LHCN-M2 (cell line): Measurements from ENCODE around the gene PLA2G2D. TPM values are rescaled to one million over a fixed set of nuclear protein-coding genes. Genes with fewer than 3 reads are reported as not detected.

Source experiments
- DNase-seq: peaks from one replicate; pipeline ENCODE4 v3.0.0-alpha.2; 2012; ENCODE audit warnings: low read depth
- polyA plus RNA-seq: library from polyadenylated mRNA; unstranded; fragments of >200 nt; gene quantifications from one replicate; pipeline ENCODE4 v1.2.1, GENCODE V29; 2012; ENCODE audit warnings: missing spikeins
- total RNA-seq: library from RNA; depleted of rRNA; stranded (reverse); fragments of >200 nt; gene quantifications from 2 replicates; pipeline ENCODE4 v1.2.3, GENCODE V29; 2014; rRNA removed

PLA2G2D gene
- total RNA-seq: not detected in 2 replicates
- not detected for polyA plus RNA-seq

- DNase-seq: no peak
These were observed at the start of gene PLA2G2D for GRCh38 chr1:20119347-20119746. TSS of gene PLA2G2D (minus strand) at chr1:20119536. CDS start at chr1:20119498, 38 bp downstream.

GRCh38 chr1:20168564-20169491 lies 49.5 kb upstream of the PLA2G2D start:
- DNase-seq: no peak

GRCh38 chr1:20167126-20167525 lies 47.8 kb upstream of the PLA2G2D start:
- no peak for DNase-seq

DNA sequence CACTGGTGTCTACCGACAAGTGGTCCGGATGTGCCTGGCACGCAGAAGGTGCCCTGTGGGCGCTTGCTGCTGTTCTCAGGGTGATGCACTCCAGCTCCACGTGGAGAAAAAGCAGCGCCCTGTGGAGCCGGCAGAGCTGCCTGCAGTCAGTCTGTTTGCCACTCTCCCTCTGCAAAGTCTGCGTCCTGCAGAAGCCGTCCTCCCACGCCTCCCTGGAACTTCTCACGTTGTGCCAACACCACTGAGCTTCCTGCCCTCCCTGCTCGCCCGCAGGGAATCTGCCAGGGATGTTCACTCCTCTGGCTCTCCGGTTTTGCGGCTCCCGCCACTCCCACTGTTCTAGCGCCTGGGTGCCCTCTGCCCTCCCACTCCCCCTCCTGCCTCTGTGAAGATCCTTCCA lies 46.7 kb upstream of the PLA2G2D start:
- DNase-seq: no peak

GRCh38 chr1:20165522-20165951 lies 46.2 kb upstream of the PLA2G2D start:
- DNase-seq: peak; percentile 15

DNA sequence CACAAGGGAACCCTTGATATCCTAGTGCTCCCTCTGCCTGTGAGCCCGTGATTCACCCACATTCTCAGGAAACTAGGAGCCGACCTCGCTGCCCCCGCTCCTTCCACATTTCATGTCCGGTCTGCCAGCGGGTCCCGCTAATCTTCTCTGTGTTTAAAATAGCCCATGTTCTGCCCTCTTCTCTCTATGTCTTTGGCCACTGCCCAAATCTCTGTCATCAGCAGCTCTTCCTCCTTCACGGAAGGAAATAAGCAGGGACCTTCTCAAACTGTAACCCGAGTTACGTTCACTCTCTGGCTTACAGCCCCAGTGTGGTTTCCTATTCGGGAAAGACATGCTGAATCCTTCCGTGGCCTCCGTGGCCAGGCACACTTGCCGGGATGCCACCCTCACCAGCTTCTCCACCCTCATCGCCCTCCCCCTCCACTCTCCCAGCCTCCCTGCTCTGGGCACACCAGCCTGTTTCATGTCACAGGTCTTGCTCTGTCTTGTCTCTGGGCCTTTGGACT lies 45.4 kb upstream of the PLA2G2D start:
- peak; percentile 4 for DNase-seq

GRCh38 chr1:20160034-20160433 lies 40.7 kb upstream of the PLA2G2D start:
- DNase-seq: no peak

GRCh38 chr1:20158358-20159070 lies 39.2 kb upstream of the PLA2G2D start:
- no peak for DNase-seq

GRCh38 chr1:20154301-20154831 lies 35.0 kb upstream of the PLA2G2D start:
- no peak for DNase-seq

- no peak for DNase-seq
These were observed 33.7 kb upstream of the PLA2G2D start for GRCh38 chr1:20153000-20153418.

DNA sequence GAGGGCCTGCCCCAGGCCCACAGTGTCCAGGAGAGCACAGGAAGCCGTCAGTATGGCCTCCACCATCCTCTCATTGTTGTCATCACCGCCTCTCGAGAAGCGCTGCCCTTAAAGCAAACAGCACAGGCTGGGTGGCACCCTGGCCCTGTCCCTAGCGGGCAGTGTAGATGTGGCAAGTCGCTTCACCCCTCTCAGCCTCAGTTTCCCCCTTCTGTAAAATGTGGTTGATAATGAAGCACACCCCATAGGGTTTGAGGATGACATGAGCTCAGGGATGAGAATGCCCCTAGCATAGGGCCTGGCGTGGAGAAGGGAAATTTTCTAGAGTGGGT lies 33.2 kb upstream of the PLA2G2D start:
- no peak for DNase-seq

DNA sequence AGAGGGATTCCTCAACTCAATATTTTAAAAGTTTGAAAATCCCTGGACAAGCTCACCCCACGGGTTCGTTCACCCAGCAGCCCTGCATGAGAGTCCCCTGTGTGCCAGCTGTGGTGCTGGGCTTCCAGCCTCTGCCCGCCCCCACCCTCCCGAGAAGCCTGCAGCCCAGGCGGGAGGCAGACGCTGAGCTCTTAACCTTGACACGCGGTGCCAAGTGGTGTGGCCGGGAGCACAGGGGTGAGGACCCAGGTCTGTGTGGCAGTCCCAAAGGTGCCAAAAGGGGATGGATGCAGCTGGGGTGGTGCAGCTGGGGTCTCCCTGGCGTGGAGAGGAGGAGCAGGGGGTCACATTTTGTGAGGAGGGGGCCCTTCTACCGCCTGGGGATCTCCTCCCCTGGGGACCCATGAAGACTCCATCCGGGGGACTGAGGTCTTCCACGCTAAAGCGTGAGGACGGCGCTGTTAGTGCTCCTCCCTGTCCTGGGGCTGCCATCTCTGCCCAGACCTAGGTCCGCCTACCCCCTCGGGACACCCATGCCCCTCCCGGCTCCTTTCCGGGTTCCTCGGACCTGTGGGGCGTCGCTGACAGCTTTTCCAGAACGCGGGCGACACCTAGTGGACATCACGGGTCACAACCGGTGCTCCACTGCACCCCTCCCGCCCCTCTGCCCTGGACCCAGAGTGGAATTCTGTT lies 32.7 kb upstream of the PLA2G2D start:
- peak; percentile 70 for DNase-seq

GRCh38 chr1:20150969-20151368 lies 31.6 kb upstream of the PLA2G2D start:
- no peak for DNase-seq

GRCh38 chr1:20150326-20150705 lies 31.0 kb upstream of the PLA2G2D start:
- no peak for DNase-seq

DNA sequence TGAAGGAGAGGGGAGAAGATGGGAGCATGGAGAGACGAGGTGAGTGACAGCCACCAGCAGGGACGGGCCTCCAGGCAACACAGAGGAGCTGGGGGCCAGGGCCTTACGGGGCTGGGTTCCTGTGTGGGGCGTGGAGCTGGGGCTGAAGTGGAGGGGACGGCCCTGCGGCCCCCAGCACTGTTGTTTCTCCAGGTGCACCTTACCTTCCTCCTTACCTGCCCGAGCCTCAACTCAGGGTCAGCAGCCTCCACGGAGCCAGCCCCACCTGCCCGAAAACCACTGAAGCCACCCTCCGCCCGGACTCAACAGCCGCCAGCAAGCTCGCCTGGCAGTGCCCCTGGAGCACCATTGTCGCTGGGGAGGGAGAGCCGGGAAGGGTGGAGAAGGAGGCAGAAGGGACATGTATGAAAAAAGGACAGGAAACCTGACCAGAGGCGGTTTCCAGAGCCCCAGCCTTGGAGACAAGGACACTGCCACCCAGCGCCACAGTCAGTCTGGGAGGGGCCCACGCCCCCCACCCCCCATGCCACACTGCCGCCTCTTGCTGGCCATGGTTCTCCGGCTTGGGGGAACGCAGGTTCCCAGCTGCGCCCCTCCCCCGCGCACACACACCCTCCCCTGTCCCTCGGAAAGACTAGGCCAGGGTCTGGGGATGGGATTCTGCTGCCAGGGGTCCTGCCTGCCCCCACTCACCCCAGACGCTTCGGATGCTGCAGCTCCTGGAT lies 30.4 kb upstream of the PLA2G2D start:
- DNase-seq: no peak

DNA sequence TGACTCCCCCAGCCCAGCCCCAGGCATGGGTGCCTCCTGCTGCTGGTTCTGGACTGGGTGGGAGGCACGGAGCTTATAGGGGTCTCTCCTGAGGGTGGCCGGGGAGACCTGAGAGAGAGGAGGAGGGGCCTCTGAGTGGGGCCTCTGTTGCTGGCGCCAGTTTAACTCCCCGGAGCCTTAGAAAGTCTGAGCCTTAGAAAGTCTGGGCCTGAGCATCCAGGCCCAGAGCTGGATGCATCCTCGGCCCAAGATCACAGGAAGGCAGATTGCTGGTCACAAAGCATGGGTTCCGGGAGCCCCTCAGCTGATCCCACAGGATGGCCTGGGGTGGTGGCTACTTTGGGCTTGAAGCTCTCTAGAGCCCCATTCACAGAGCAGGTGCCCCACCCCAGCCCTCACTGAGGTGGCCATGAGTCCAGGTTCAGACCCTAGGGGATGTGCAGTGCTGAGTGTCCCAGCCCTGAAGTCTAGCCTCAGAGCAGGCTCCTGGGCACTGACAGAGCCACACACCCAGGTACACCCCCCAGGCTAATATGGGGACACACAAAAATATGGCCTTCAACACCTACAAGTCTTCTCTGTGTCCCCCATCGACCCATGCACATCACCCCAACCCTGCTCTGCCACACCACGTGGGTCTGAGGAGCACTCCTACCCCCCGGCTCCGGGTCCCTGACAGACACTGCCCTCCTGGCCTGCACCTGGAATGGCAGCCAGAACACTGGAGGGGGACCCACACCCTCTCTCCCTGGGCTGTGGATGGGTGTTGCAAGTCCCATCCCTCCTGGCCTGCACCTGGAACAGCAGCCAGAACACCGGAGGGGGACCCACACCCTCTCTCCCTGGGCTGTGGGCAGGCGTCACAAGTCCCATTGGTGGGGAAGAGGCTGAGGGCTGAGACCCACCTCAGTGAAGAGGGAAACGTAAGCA lies 29.5 kb upstream of the PLA2G2D start:
- DNase-seq: no peak

- no peak for DNase-seq
These were observed 28.7 kb upstream of the PLA2G2D start for GRCh38 chr1:20147846-20148570.

GRCh38 chr1:20143734-20144565 lies 24.6 kb upstream of the PLA2G2D start:
- no peak for DNase-seq
